Testis (tissue), 3 donors: ENCODE results near the gene GDPD5. TPM values are rescaled to one million over a fixed set of nuclear protein-coding genes. Genes with fewer than 3 reads are reported as not detected.

Source experiments
- DNase-seq: peaks from one replicate; pipeline ENCODE4 v3.0.0-alpha.2; 2019
- H3K27ac ChIP-seq, 2 donors: fragments of 200-600 bp; sonication (generic); one replicate each; pipeline ENCODE4 v1.5.1; 2019
- H3K27me3 ChIP-seq: fragments of 200-600 bp; sonication (generic); one replicate; pipeline ENCODE4 v1.5.1; 2019
- H3K36me3 ChIP-seq: fragments of 200-600 bp; sonication (generic); one replicate; pipeline ENCODE4 v1.5.1; 2017; ENCODE audit warnings: low read depth; ENCODE audit errors: missing control alignments
- H3K4me1 ChIP-seq: fragments of 200-600 bp; sonication (generic); one replicate; pipeline ENCODE4 v1.5.1; 2019
- H3K4me3 ChIP-seq, 2 donors: fragments of 200-600 bp; sonication (generic); one replicate each; pipeline ENCODE4 v1.5.1; 2017 to 2019
- H3K9me3 ChIP-seq: fragments of 200-600 bp; sonication (generic); one replicate; pipeline ENCODE4 v1.5.1; 2017
- POLR2A ChIP-seq: fragments of 450-650 bp; IDR thresholded peaks from one replicate; pipeline ENCODE4 v1.6.1; 2017; ENCODE audit warnings: antibody characterized with exemption, mild to moderate bottlenecking, moderate library complexity
- WGBS, 2 donors: methylation state at CpG; one replicate each; pipeline ENCODE4 v1.1.5; 2018; 5-methylcytosine and 5-hydroxymethylcytosine counted together
- intact Hi-C: fragments of 100-400 bp; cut with DNase I; formaldehyde crosslinking; loops from one replicate; pipeline ENCODE4 v1.15.1; 2023; ENCODE audit warnings: low total_unique reads
- polyA plus RNA-seq: library from polyadenylated mRNA; stranded (reverse); fragments of 350-450 nt; fragmentation: Illumina TruSeq; extraction: RNeasy Lipid Tissue Mini Kit (QIAGEN cat#74804); gene quantifications from one replicate; pipeline ENCODE4 v1.2.3, GENCODE V29; 2014; ENCODE audit warnings: low read depth, low replicate concordance; ENCODE audit not compliant: insufficient read depth
- total RNA-seq, 2 donors: library from RNA; depleted of rRNA; stranded (reverse); fragments of >200 nt; gene quantifications; one replicate each; pipeline ENCODE4 v1.2.3, GENCODE V29; 2016
- TF ChIP-seq, protein P1 (sequence below), 3 experiments: fragments of 450-650 bp in 2 of 3; fragments of 200-600 bp in 1 of 3; sonication (generic) in 1 of 3; IDR thresholded peaks; one replicate each; pipeline ENCODE4 v1.5.1; 2016 to 2019; ENCODE audit warnings: antibody characterized with exemption in 3 of 3, mild to moderate bottlenecking in 2 of 3, moderate library complexity in 1 of 3

GDPD5 gene
- total and polyA plus RNA-seq, 3 donors from 2014 or later: 43.3 to 99.5 (median 65.8) TPM

- intact Hi-C loops: no loop called here
- DNase-seq: no peak
- Histone ChIP-seq H3K4me1 (no peaks in the 10 kb centered on the region), H3K27ac (no peak overlapping the region), H3K4me3 (no peak overlapping the region), H3K36me3 (no peaks in the 10 kb centered on the region), H3K9me3 (no peaks in the 10 kb centered on the region), H3K27me3 (no peaks in the 10 kb centered on the region)
- TF ChIP-seq POLR2A: no peak
- TF ChIP-seq, protein P1, sequence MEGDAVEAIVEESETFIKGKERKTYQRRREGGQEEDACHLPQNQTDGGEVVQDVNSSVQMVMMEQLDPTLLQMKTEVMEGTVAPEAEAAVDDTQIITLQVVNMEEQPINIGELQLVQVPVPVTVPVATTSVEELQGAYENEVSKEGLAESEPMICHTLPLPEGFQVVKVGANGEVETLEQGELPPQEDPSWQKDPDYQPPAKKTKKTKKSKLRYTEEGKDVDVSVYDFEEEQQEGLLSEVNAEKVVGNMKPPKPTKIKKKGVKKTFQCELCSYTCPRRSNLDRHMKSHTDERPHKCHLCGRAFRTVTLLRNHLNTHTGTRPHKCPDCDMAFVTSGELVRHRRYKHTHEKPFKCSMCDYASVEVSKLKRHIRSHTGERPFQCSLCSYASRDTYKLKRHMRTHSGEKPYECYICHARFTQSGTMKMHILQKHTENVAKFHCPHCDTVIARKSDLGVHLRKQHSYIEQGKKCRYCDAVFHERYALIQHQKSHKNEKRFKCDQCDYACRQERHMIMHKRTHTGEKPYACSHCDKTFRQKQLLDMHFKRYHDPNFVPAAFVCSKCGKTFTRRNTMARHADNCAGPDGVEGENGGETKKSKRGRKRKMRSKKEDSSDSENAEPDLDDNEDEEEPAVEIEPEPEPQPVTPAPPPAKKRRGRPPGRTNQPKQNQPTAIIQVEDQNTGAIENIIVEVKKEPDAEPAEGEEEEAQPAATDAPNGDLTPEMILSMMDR (IDR thresholded peaks at IDR 0.05): no peak
- 79% methylated on average over 12 of the region's 12 CpGs for WGBS, 2 donors
These were observed 43.7 kb downstream of the GDPD5 start for GRCh38 chr11:75481922-75482606.

DNA sequence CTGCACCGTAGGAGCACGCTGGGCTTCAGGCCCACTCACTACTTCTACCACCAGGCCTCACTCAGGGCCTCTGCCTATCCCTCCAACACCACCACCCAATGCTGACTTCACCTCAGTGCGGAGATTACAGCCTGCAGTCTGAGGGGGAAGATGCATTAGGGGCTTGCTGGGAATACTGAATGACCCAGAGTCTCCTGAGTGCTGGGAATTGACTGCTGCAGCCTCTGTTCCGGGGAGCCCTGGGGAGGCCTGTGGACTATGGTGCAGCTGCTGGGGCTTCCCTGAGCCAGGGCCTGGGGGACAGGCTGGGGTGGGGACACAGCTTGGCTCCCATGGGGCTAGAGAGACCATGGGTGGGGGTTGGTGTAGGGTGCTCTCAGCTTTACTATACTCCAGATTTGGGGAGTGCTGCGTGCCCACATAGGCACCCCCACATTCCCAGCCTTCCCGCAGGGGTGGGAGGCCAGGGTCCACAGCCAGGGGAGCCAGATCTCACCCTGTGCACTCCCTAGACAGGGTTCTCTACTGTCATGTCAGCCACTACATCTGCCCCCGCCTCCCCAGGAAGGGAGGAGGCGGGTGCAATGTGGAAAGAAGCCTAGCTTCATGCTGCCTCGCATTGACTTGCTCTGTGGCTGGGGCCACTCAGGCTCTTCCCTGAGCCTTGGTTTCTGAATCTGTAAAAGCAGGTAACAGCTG, 44.4 kb downstream of the GDPD5 start:
- intact Hi-C loops: no loop called here
- WGBS, 2 donors: 94 to 96% methylated on average over 5 to 9 of the region's 9 CpGs
- H3K27ac ChIP-seq: no peak overlapping the region
- DNase-seq: no peak
- no peaks in the 10 kb centered on the region for H3K4me1 ChIP-seq
- no peaks in the 10 kb centered on the region for H3K27me3 ChIP-seq
- H3K9me3 ChIP-seq: no peaks in the 10 kb centered on the region
- H3K36me3 ChIP-seq: no peaks in the 10 kb centered on the region
- TF ChIP-seq, protein P1 (IDR thresholded peaks at IDR 0.05): no peak
- no peak overlapping the region for H3K4me3 ChIP-seq

- H3K9me3 ChIP-seq: no peaks in the 10 kb centered on the region
- 92 to 95% methylated on average over 10 of the region's 10 CpGs for WGBS, 2 donors
- no peak overlapping the region for H3K4me3 ChIP-seq
- no peak overlapping the region for H3K27ac ChIP-seq
- H3K27me3 ChIP-seq: no peaks in the 10 kb centered on the region
- intact Hi-C loops: no loop called here
- no peaks in the 10 kb centered on the region for H3K4me1 ChIP-seq
- H3K36me3 ChIP-seq: no peaks in the 10 kb centered on the region
- TF ChIP-seq POLR2A: no peak
- TF ChIP-seq, protein P1 (IDR thresholded peaks at IDR 0.05): no peak
- no peak for DNase-seq
These were observed 45.3 kb downstream of the GDPD5 start for GRCh38 chr11:75480185-75481175.

GRCh38 chr11:75479597-75480145, 46.1 kb downstream of the GDPD5 start:
- H3K27me3 ChIP-seq: no peaks in the 10 kb centered on the region
- intact Hi-C loops: no loop called here
- H3K4me3 ChIP-seq: no peak overlapping the region
- no peaks in the 10 kb centered on the region for H3K4me1 ChIP-seq
- no peak overlapping the region for H3K27ac ChIP-seq
- no peak for DNase-seq
- TF ChIP-seq, protein P1 (IDR thresholded peaks at IDR 0.05): no peak
- TF ChIP-seq POLR2A: no peak
- WGBS, 2 donors: 77 to 78% methylated on average over 4 of the region's 4 CpGs
- no peaks in the 10 kb centered on the region for H3K9me3 ChIP-seq
- no peaks in the 10 kb centered on the region for H3K36me3 ChIP-seq
